KOPT-K1 (cell line): ENCODE data around the gene THOC2.
"Not testable (repeated sequence)": the region's sequence is repeated elsewhere in the genome, so short reads cannot be mapped to it uniquely, and the experiment has no call there.

Source experiments
- H3K27ac ChIP-seq: fragments of 200-600 bp; sonication (generic); 2 replicates; pipeline ENCODE4 v1.5.1; 2016; ENCODE audit warnings: antibody characterized with exemption, mild to moderate bottlenecking, low read depth, low read length; ENCODE audit not compliant: poor library complexity, severe bottlenecking
- H3K36me3 ChIP-seq: fragments of 200-600 bp; sonication (generic); 2 replicates; pipeline ENCODE4 v1.5.1; 2017; ENCODE audit warnings: antibody characterized with exemption, mild to moderate bottlenecking, low read length, moderate library complexity; ENCODE audit not compliant: insufficient read depth
- H3K9me3 ChIP-seq: fragments of 200-600 bp; sonication (generic); 2 replicates; pipeline ENCODE4 v1.5.1; 2017; ENCODE audit warnings: antibody characterized with exemption, low read length, mild to moderate bottlenecking; ENCODE audit not compliant: insufficient read depth, poor library complexity, severe bottlenecking

Gene THOC2

GRCh38 chrX:123590842-123591486 lies 141.9 kb downstream of the THOC2 start:
- no peaks in the 10 kb centered on the region for H3K36me3 ChIP-seq
- H3K9me3 ChIP-seq, result no peaks in the 10 kb centered on the region
- no peak overlapping the region for H3K27ac ChIP-seq

- Histone ChIP-seq H3K36me3 (no peaks in the 10 kb centered on the region), H3K27ac (no peak overlapping the region), H3K9me3 (no peaks in the 10 kb centered on the region)
Measured at GRCh38 chrX:123588723-123589122, 144.1 kb downstream of the THOC2 start.

GRCh38 chrX:123581586-123581985 lies 151.3 kb downstream of the THOC2 start:
- H3K36me3 ChIP-seq, result no peaks in the 10 kb centered on the region
- no peaks in the 10 kb centered on the region for H3K9me3 ChIP-seq
- H3K27ac ChIP-seq, result no peak overlapping the region

- Histone ChIP-seq H3K27ac (no peak overlapping the region), H3K36me3 (no peaks in the 10 kb centered on the region), H3K9me3 (no peaks in the 10 kb centered on the region)
Measured at GRCh38 chrX:123580792-123581191, 152.1 kb downstream of the THOC2 start.

GRCh38 chrX:123574027-123574426 lies 158.8 kb downstream of the THOC2 start:
- H3K27ac ChIP-seq, H3K9me3 ChIP-seq: not testable (repeated sequence)

GRCh38 chrX:123570011-123570590 lies 162.8 kb downstream of the THOC2 start:
- H3K9me3 ChIP-seq, result no peaks in the 10 kb centered on the region
- H3K27ac ChIP-seq, result no peak overlapping the region
- H3K36me3 ChIP-seq, result no peaks in the 10 kb centered on the region

More at GRCh38 chrX:123574027-123574426, 158.8 kb downstream of the THOC2 start:
- H3K36me3 ChIP-seq, result not testable (repeated sequence)

DNA sequence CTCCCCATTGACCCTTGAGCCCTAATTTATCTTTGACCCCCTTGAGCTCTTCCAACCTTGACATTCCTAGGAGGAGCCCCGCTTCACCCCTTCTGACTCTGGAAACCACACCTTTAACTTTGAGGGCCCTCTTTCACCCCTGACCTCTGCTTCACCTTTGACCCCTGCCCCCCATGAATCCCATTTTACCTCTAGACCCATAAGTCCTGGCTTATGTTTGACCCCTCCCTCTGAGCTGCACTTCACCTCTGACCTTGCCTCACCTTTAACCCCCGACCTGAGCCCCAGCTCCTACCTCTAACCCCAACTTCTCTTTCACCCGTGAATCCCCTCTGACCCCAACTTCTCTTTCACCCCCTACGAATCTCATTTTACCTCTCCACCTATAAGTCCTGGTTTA lies 169.7 kb downstream of the THOC2 start:
- no peaks in the 10 kb centered on the region for H3K36me3 ChIP-seq
- no peaks in the 10 kb centered on the region for H3K9me3 ChIP-seq
- H3K27ac ChIP-seq, result no peak overlapping the region

DNA sequence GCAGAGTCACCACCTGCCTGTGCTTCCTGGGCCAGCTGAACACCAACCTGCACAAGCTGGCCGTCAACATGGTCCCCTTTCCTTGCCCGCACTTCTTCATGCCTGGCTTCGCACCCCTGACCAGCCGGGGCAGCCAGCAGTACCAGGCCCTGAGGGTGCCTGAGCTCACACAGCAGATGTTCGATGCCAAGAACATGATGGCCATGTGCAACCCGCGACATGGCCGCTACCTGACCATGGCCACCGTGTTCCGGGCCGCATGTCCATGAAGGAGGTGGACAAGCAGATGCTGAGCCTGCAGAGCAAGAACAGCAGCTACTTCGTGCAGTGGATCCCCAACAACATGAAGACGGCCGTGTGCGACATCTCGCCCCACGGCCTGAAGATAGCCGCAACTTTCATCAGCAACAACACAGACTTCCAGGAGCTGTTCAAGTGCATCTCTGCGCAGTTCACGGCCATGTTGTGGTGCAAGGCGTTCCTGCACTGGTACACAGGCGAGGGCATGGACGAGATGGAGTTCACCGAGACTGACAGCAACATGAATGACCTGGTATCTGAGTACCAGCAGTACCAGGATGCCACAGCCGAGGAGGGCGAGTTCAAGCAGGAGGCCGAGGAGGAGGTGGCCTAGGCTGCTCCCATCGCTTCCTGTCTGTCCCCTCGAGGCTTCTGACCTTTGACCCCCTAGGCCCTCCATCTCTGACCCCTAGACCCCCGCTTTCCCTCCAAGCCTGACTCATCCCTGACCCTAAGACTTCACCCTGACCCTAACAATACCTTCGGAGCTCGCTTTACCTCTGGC lies 170.3 kb downstream of the THOC2 start:
- Histone ChIP-seq H3K36me3 (no peaks in the 10 kb centered on the region), H3K27ac (no peak overlapping the region)

DNA sequence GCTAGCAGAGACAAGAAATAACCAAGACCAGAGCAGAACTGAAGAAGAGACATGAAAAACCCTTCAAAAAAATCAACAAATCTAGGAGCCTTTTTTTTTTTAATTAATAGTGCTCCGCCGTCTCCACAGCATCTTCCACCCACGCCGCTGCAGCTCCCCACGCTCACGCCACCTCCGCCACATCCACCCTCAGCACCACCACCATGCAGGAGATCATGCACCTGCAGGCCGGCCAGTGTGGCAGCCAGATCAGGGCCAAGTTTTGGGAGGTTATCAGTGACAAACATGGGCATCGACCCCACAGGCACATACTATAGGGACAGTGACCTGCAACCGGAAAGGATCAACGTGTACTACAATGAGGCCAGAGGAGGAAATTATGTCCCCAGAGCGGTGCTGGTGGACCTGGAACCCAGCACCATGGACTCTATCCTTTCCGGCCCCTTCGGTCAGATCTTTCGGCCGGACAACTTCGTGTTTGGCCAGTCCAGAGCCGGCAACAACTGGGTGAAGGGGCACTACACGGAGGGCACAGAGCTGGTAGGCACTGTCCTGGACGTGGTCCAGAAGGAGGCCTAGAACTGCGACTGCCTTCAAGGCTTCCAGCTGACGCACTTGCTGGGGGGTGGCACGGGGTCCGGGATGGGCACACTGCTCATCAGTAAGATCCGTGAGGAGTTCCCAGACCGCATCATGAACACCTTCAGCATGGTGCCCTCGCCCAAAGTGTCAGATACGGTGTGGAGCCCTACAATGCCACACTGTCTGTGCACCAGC lies 171.2 kb downstream of the THOC2 start:
- Histone ChIP-seq H3K9me3 (no peaks in the 10 kb centered on the region), H3K36me3 (no peaks in the 10 kb centered on the region), H3K27ac (no peak overlapping the region)

More for the DNA sequence above, 170.3 kb downstream of the THOC2 start:
- H3K9me3 ChIP-seq, result no peaks in the 10 kb centered on the region

DNA sequence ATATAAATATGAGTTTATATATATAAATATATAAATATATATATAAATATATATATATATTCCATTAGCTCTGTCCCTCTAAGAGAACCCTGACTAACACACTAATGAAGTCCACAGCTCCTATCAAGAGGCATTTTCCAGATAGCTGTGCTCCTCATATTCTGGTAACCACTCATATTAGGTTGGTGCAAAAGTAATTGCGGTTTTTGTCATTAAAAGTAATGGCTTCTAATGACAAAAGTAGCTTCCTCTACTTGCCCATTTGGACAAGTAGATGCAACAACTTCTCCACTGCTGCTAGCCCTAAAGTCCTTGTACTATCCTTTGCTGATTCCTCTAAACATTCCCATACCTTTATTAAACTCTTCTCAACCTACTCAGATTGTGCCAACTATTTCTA lies 182.0 kb downstream of the THOC2 start:
- H3K36me3 ChIP-seq, result no peaks in the 10 kb centered on the region

More for the DNA sequence above, 182.0 kb downstream of the THOC2 start:
- no peaks in the 10 kb centered on the region for H3K9me3 ChIP-seq
- H3K27ac ChIP-seq, result no peak overlapping the region
